Upper lobe of left lung (tissue), 4 donors: Measurements from ENCODE around the gene DGCR2.

ENCODE experiments used
- POLR2A ChIP-seq, 4 donors: fragments of 450-650 bp; IDR thresholded peaks; one replicate each; pipeline ENCODE4 v1.5.1; 2016 to 2017; ENCODE audit warnings: antibody characterized with exemption in 4 of 4, mild to moderate bottlenecking in 2 of 4
- TF ChIP-seq, protein P1 (sequence below), 6 experiments: fragments of 450-650 bp in 4 of 6; fragments of 200-600 bp in 2 of 6; sonication (generic) in 2 of 6; IDR thresholded peaks; one replicate each; pipeline ENCODE4 v1.5.1; 2016 to 2019; ENCODE audit warnings: antibody characterized with exemption in 6 of 6

- no peak for TF ChIP-seq POLR2A (IDR thresholded peaks at IDR 0.05)
- TF ChIP-seq, protein P1, sequence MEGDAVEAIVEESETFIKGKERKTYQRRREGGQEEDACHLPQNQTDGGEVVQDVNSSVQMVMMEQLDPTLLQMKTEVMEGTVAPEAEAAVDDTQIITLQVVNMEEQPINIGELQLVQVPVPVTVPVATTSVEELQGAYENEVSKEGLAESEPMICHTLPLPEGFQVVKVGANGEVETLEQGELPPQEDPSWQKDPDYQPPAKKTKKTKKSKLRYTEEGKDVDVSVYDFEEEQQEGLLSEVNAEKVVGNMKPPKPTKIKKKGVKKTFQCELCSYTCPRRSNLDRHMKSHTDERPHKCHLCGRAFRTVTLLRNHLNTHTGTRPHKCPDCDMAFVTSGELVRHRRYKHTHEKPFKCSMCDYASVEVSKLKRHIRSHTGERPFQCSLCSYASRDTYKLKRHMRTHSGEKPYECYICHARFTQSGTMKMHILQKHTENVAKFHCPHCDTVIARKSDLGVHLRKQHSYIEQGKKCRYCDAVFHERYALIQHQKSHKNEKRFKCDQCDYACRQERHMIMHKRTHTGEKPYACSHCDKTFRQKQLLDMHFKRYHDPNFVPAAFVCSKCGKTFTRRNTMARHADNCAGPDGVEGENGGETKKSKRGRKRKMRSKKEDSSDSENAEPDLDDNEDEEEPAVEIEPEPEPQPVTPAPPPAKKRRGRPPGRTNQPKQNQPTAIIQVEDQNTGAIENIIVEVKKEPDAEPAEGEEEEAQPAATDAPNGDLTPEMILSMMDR (IDR thresholded peaks at IDR 0.05) = no peak
Measured at GRCh38 chr22:19132693-19133400, 10.6 kb upstream of the DGCR2 start.
